Neutrophil (primary cell): Measurements from ENCODE around the gene SPATA1.

Source experiments
- H3K27ac ChIP-seq: fragments of 200-600 bp; sonication (generic); 2 replicates; pipeline ENCODE4 v1.5.1; 2016; ENCODE audit warnings: mild to moderate bottlenecking, moderate library complexity
- H3K27me3 ChIP-seq: fragments of 200-600 bp; sonication (generic); 2 replicates; pipeline ENCODE4 v1.6.0; 2016; ENCODE audit warnings: mild to moderate bottlenecking
- H3K36me3 ChIP-seq: fragments of 200-600 bp; sonication (generic); 2 replicates; pipeline ENCODE4 v1.5.1; 2017
- H3K4me1 ChIP-seq, 2 experiments: fragments of 200-600 bp in 1 of 2; sonication (generic) in 1 of 2; 1 replicate in 1 of 2; 2 replicates in 1 of 2; pipeline versions ENCODE4 v1.5.1 to v1.6.1; 2013 to 2016; ENCODE audit warnings: low read depth in 1 of 2, low read length in 1 of 2, mild to moderate bottlenecking in 1 of 2, moderate library complexity in 1 of 2; ENCODE audit not compliant: control insufficient read depth in 1 of 2, insufficient read depth in 1 of 2
- H3K4me3 ChIP-seq, 2 experiments: fragments of 200-600 bp in 1 of 2; sonication (generic) in 1 of 2; 1 replicate in 1 of 2; 2 replicates in 1 of 2; pipeline ENCODE4 v1.5.1; 2013 to 2016; ENCODE audit warnings: low read depth in 1 of 2, low read length in 1 of 2, mild to moderate bottlenecking in 1 of 2, moderate library complexity in 1 of 2
- H3K9me3 ChIP-seq: fragments of 200-600 bp; sonication (generic); 2 replicates; pipeline ENCODE4 v1.5.1; 2016
- TF ChIP-seq, protein P1 (sequence below): fragments of 200-600 bp; sonication (generic); IDR thresholded peaks from 2 replicates; pipeline ENCODE4 v1.5.1; 2016; ENCODE audit warnings: antibody characterized with exemption

The SPATA1 gene, protein sequence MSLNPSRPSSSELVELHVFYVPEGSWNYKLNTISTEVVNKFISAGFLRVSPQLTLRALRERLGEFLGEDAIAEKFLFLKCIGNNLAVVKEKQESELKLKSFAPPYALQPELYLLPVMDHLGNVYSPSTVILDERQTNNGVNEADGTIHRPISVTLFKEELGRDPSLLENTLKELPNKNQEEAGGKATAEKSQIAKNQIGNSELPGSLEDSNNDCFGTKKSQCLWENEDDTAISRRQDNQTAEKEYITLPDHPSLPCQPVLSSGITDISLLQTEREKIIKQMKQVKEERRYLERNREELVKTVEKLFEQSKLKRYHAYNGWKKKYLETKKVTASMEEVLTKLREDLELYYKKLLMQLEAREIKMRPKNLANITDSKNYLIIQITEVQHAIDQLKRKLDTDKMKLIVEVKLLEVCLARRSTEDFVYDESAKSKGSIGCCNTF

DNA sequence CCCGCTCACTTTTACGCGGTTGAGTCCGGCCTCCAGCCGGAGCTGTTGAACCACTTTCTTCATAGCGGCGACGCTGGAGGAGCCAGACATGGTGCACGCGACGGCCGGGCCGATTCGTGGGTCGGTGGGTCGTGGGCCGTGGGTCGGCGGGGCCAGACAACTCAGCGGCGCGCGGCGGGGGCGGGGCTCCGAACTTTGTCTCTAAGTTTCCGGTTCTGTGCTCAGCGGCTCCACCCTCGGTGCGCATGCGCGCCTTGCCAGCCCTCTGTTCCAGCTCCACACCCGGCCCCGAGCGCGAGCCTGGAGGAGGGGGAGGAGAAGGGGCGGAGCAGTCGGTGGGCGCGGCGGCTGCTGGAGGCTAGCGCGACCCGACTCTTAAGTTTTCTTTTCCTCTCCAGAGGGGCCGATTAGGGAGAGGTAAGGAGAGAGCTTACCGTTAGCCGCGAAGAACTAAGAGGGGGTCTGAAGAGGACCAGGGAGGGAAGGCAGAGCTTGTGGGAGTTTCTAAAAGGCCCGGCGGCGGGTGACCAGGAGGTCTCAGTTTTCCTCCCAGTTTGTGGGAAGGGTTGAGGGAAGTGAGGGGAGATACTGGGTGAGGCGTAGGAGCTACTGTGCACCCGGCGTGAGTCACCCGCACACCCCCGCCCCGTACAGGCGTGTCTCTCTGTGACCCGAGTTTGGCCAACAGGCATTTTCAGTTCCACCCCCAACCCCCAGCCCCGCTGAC is at the start of gene SPATA1, which contains the start of gene GNG5:
Gene SPATA1, plus strand, starts transcription at position 385 of the 727 bp plus-strand sequence. CDS start 9,974 bp downstream, outside the sequence.
Gene GNG5, minus strand, starts transcription at position 580 of the 727 bp plus-strand sequence. Its CDS starts 490 bp downstream, at position 90.
- Histone ChIP-seq H3K36me3 (peaks cover 9% of the 10 kb centered on the region), H3K27me3 (no peaks in the 10 kb centered on the region), H3K9me3 (no peaks in the 10 kb centered on the region), H3K4me1 (peaks cover 33 to 39% of the 10 kb centered on the region in 2 experiments), H3K27ac (peak within 1 kb of the TSS; percentile 98), H3K4me3 (peak within 1 kb of the TSS; percentile 82 to 94)
- TF ChIP-seq, protein P1, sequence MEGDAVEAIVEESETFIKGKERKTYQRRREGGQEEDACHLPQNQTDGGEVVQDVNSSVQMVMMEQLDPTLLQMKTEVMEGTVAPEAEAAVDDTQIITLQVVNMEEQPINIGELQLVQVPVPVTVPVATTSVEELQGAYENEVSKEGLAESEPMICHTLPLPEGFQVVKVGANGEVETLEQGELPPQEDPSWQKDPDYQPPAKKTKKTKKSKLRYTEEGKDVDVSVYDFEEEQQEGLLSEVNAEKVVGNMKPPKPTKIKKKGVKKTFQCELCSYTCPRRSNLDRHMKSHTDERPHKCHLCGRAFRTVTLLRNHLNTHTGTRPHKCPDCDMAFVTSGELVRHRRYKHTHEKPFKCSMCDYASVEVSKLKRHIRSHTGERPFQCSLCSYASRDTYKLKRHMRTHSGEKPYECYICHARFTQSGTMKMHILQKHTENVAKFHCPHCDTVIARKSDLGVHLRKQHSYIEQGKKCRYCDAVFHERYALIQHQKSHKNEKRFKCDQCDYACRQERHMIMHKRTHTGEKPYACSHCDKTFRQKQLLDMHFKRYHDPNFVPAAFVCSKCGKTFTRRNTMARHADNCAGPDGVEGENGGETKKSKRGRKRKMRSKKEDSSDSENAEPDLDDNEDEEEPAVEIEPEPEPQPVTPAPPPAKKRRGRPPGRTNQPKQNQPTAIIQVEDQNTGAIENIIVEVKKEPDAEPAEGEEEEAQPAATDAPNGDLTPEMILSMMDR, result no peak

DNA sequence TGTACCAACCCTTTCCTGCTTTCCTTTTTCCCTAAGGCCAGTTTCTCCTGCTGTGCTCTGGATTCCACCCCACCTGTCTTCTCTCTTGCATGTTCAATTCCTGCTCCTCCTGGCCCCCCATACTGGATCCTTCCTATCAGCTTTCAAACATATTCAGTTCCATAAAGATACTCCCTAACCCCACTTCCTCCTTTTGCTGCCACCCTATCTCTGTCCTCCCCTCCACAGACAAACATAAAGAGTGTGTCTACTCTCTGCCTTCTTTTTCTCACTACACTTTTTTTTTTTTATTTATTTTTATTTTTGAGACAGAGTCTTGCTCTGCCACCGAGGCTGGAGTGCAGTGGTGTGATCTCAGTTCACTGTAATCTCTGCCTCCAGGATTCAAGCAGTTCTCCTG is 44.1 kb upstream of the SPATA1 start:
- Histone ChIP-seq H3K9me3 (no peaks in the 10 kb centered on the region), H3K4me1 (peaks cover 5 to 9% of the 10 kb centered on the region in 2 experiments), H3K27me3 (peaks cover 17% of the 10 kb centered on the region), H3K4me3 (no peak overlapping the region), H3K27ac (no peak overlapping the region), H3K36me3 (no peaks in the 10 kb centered on the region)
- TF ChIP-seq, protein P1, result no peak

DNA sequence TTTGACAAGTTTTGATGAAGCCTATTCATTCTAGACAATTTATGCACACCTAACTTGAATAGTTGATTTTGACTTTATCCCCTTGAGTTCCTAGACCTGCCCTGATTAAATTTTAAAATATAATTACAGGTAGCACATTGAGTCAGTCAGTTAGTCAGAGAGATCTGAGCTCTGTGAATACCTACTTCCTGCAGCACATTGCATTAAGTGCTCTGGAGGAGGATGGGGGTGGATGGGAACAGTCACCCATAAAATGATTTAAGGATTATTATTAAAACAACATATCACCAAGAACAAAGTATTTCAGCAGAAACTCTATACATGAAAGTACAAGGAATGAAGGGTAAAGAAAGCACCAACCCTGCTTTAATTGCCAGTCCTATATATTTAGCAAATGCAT is 38.9 kb upstream of the SPATA1 start:
- H3K9me3 ChIP-seq, result no peaks in the 10 kb centered on the region
- H3K4me1 ChIP-seq, result no peaks in the 10 kb centered on the region
- TF ChIP-seq, protein P1, result no peak
- H3K27ac ChIP-seq, result no peak overlapping the region
- H3K27me3 ChIP-seq, result peaks cover 58% of the 10 kb centered on the region
- H3K36me3 ChIP-seq, result no peaks in the 10 kb centered on the region
- no peak overlapping the region for H3K4me3 ChIP-seq

DNA sequence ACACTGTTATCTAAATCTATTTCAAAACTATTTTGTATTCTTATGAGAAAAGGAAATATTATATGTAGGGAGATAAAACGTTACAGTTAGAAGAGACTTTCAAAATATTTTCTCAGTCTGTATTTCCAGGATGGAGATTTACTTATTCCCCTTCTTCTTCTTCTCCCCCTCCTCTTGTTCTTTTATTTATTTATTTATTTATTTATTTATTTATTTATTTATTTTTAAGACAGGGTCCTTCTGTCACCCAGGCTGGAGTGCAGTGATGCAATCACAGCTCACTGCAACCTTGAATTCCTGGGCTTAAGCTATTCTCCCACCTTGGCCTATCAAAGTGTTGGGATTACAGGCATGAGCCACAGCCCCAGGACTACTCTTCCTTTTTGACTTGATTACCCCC is 30.0 kb upstream of the SPATA1 start:
- no peaks in the 10 kb centered on the region for H3K36me3 ChIP-seq
- TF ChIP-seq, protein P1, result no peak
- H3K4me1 ChIP-seq, result peaks cover 12 to 14% of the 10 kb centered on the region in 2 experiments
- H3K27ac ChIP-seq, result no peak overlapping the region
- peaks cover 68% of the 10 kb centered on the region for H3K27me3 ChIP-seq
- H3K4me3 ChIP-seq, result no peak overlapping the region
- H3K9me3 ChIP-seq, result no peaks in the 10 kb centered on the region

DNA sequence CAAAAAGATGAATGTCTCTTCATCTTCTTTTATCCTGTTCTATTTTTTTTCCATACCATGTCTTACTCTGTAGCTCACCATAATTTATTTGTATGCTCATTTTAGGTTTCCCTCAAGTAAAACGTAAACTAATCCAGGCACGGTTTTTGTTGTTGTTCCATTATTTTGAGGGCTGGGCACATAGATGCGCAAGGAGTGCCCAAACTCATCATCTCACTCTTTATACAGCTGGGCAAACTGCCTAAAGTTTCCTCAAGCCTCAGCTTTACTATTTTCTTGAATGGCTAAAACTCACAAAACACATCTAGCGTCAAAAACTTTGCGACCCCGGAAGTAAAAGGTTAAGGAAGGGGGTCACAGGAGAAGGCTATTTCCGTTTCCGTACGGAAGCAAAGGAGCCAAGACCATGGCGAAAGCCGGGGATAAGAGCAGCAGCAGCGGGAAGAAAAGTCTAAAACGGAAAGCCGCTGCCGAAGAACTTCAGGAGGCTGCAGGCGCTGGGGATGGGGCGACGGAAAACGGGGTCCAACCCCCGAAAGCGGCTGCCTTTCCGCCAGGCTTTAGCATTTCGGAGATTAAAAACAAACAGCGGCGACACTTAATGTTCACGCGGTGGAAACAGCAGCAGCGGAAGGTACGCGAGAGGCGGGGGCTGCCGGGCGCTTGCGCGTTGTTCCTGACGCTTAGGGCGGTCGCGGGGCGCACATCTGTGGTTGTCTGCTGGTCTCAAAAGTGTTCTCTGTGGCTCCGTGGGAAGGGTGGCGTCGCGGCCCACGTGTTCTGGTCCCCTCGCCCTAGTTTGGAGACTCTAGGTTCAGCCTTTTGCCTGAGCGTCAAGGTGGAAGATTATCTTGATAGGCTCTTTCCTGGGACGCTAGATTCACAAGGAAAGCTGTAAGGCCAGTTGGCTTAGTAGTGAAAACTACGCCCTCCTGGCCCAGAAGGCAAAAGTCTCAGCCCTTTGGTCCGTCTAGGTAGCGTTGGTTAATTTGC is 27.0 kb upstream of the SPATA1 start, which contains the start of gene RPF1:
Gene RPF1, plus strand, starts transcription at position 391 of the 993 bp plus-strand sequence. Its CDS starts 16 bp downstream, at position 407.
- H3K27ac ChIP-seq, result peak within 1 kb of the TSS; percentile 86
- peak within 1 kb of the TSS; percentile 74 to 78 for H3K4me3 ChIP-seq
- peaks cover 13% of the 10 kb centered on the region for H3K36me3 ChIP-seq
- peaks cover 40% of the 10 kb centered on the region for H3K27me3 ChIP-seq
- H3K9me3 ChIP-seq, result no peaks in the 10 kb centered on the region
- TF ChIP-seq, protein P1, result no peak
- H3K4me1 ChIP-seq, result peaks cover 12 to 14% of the 10 kb centered on the region in 2 experiments
